Nephron (organoid): Measurements from ENCODE around the gene TOM1.

Source experiments
- H3K27ac Mint-ChIP-seq, 3 experiments: 2 replicates each; pipeline ENCODE4 v1.8.0; 2020; ENCODE audit warnings: mixed read lengths in 3 of 3, mild to moderate bottlenecking in 2 of 3, moderate library complexity in 1 of 3
- H3K27me3 Mint-ChIP-seq: 2 replicates; pipeline ENCODE4 v1.8.0; 2021; ENCODE audit warnings: low read depth, mild to moderate bottlenecking, moderate library complexity, mixed read lengths
- H3K36me3 Mint-ChIP-seq: 2 replicates; pipeline ENCODE4 v1.8.0; 2020; ENCODE audit warnings: low read depth, mixed read lengths
- H3K4me1 Mint-ChIP-seq: 2 replicates; pipeline ENCODE4 v1.8.0; 2020; ENCODE audit warnings: mixed read lengths
- H3K4me3 Mint-ChIP-seq, 3 experiments: 2 replicates each; pipeline ENCODE4 v1.8.0; 2020; ENCODE audit warnings: mild to moderate bottlenecking in 3 of 3, mixed read lengths in 3 of 3, moderate library complexity in 2 of 3
- H3K9me3 Mint-ChIP-seq: 2 replicates; pipeline ENCODE4 v1.8.0; 2020; ENCODE audit warnings: mixed read lengths
- TF ChIP-seq, protein P1 (sequence below), 3 experiments: fragments of 200-600 bp; sonication (generic); IDR thresholded peaks; one replicate each; pipeline ENCODE4 v1.5.0; 2021; ENCODE audit warnings: antibody characterized with exemption in 3 of 3; ENCODE audit not compliant: unreplicated experiment in 3 of 3

TOM1 gene

DNA sequence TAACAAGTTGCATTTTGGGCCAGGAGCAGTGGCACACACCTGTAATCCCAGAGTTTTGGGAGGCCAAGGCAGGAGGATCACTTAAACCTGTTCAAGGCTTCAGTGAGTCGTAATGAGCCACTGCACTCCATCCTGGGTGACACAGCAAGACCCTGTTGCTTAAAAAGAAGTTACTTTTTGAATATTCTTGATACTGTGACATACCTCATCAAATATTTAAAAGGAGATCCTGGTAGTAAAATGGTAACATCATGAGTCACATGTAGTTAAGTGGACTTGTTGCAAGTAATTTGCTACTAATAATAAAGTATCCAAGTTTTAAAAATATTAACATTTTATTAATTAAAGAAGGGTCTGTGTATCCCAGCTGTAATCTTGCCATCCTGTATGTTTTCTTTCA is 24.1 kb upstream of the TOM1 start:
- Mint-ChIP-seq H3K36me3 (peaks cover 63% of the 10 kb centered on the region), H3K27me3 (no peaks in the 10 kb centered on the region), H3K4me1 (no peaks in the 10 kb centered on the region), H3K27ac (no peak overlapping the region), H3K4me3 (no peak overlapping the region), H3K9me3 (no peaks in the 10 kb centered on the region)
- TF ChIP-seq, protein P1, sequence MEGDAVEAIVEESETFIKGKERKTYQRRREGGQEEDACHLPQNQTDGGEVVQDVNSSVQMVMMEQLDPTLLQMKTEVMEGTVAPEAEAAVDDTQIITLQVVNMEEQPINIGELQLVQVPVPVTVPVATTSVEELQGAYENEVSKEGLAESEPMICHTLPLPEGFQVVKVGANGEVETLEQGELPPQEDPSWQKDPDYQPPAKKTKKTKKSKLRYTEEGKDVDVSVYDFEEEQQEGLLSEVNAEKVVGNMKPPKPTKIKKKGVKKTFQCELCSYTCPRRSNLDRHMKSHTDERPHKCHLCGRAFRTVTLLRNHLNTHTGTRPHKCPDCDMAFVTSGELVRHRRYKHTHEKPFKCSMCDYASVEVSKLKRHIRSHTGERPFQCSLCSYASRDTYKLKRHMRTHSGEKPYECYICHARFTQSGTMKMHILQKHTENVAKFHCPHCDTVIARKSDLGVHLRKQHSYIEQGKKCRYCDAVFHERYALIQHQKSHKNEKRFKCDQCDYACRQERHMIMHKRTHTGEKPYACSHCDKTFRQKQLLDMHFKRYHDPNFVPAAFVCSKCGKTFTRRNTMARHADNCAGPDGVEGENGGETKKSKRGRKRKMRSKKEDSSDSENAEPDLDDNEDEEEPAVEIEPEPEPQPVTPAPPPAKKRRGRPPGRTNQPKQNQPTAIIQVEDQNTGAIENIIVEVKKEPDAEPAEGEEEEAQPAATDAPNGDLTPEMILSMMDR (IDR thresholded peaks at IDR 0.05; ENCODE audit: unreplicated experiment in 3 of 3), result no peak

DNA sequence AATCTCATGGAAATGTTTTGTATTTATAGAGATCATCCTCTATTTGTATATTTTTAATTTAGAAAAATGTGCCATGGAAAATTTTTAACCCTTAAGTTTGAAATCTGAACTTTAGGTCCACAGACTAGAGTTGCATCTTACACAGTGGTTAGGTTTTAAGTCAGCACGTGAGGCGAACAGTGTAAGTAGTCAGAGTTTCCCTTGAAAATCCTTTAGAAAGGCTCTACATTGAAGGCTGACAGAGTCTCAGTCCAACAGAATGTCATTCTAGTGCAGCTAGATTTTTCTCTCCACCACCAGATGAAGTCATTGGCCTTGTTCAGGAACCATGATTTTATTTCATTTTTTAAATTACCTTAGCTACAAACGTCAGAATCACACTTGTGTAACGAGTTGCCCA is 23.7 kb upstream of the TOM1 start:
- H3K4me3 Mint-ChIP-seq, result no peak overlapping the region
- H3K9me3 Mint-ChIP-seq, result no peaks in the 10 kb centered on the region
- H3K36me3 Mint-ChIP-seq, result peaks cover 66% of the 10 kb centered on the region
- H3K4me1 Mint-ChIP-seq, result no peaks in the 10 kb centered on the region
- TF ChIP-seq, protein P1 (IDR thresholded peaks at IDR 0.05; ENCODE audit: unreplicated experiment in 3 of 3), result no peak
- no peak overlapping the region for H3K27ac Mint-ChIP-seq
- H3K27me3 Mint-ChIP-seq, result no peaks in the 10 kb centered on the region

DNA sequence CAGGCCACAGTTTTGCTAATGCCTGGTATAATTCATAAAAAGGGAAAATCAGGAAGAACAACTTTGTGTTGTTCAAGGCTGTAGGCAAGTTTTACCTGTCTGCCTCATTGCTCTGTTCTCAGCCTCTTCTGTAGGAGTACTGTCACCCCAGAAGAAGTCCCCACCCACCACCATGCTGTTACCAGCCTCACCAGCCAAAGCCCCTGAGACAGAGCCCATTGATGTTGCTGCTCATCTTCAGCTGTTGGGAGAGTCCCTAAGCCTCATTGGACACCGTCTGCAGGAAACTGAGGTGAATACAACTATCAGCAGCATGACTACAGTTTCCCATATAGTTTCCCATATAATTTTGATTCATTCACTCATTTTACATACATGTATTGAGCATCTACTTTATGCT is 11.6 kb upstream of the TOM1 start:
- Mint-ChIP-seq H3K27ac (no peak overlapping the region), H3K4me3 (no peak overlapping the region), H3K9me3 (no peaks in the 10 kb centered on the region), H3K4me1 (no peaks in the 10 kb centered on the region), H3K27me3 (no peaks in the 10 kb centered on the region), H3K36me3 (peaks cover 59% of the 10 kb centered on the region)
- TF ChIP-seq, protein P1 (IDR thresholded peaks at IDR 0.05; ENCODE audit: unreplicated experiment in 3 of 3), result no peak

DNA sequence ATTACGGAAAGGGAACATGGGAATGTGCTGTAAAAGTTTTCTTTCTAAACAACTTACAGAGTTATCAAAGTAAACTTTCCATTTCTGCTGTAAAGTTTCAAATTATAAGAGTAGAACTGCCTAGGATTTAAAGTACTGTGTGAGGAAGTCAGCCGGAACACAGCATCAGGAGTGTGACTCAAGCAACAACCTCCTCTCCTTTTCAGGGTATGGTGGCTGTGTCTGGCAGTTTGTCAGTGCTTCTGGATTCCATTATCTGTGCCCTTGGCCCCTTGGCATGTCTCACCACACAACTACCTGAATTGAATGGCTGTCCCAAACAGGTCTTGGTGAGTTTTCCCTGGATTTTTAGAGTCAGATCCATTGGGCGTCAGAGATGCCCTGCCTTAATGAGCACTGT is 6.9 kb upstream of the TOM1 start:
- Mint-ChIP-seq H3K27me3 (no peaks in the 10 kb centered on the region), H3K36me3 (peaks cover 52% of the 10 kb centered on the region), H3K9me3 (no peaks in the 10 kb centered on the region), H3K27ac (no peak overlapping the region), H3K4me1 (no peaks in the 10 kb centered on the region), H3K4me3 (no peak overlapping the region)
- TF ChIP-seq, protein P1 (IDR thresholded peaks at IDR 0.05; ENCODE audit: unreplicated experiment in 3 of 3), result no peak

DNA sequence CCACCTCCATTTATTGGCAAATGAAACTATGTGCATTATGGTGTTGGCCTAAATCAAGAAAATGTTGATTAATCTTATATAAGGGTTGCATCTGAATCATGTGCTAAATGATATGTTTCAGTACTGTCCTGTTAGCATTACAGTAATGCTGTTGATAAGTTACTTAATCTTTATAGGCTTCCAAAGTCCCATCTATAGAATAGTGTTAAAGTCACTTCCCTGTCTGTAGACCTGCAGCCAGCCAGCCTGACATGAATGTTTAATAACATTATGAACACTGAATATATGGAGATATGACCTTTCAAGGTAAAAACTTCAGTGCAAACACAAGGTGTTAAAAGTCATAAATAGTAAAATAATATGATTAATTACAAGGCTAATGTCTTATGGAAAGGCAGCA is 3.6 kb upstream of the TOM1 start:
- no peaks in the 10 kb centered on the region for H3K9me3 Mint-ChIP-seq

DNA sequence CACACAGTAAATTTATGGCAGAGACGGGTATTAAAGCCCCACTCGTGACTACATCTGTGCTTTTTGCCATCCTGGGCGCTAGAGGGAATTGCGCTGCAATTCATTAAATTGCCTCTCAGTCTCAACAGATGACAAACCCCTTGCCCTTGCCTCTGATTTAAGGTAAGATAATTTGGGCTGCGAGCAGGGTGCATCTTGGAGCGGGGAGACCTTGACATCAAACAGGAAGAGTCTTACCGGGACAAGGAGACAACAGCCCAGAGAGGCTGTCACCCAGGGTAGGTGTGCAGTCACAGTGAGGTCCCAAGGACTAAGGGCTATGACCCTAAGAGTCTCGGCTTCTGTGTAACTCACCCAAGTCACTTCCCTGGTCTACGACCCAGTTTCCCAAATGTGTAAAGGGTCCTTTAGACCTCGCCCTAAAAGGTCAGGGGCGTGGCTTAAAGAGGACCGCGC is 449 bp upstream of the TOM1 start:
- peaks cover 19% of the 10 kb centered on the region for H3K36me3 Mint-ChIP-seq
- H3K4me1 Mint-ChIP-seq, result peaks cover 19% of the 10 kb centered on the region
- H3K27ac Mint-ChIP-seq, result peak overlapping the region; percentile 83 to 94 (median 93)
- H3K9me3 Mint-ChIP-seq, result no peaks in the 10 kb centered on the region
- TF ChIP-seq, protein P1 (IDR thresholded peaks at IDR 0.05; ENCODE audit: unreplicated experiment in 3 of 3), result no peak
- H3K27me3 Mint-ChIP-seq, result peaks cover 4% of the 10 kb centered on the region
- H3K4me3 Mint-ChIP-seq, result peak overlapping the region; percentile 88 to 96 (median 94)

More for the DNA sequence above, 3.6 kb upstream of the TOM1 start:
- Mint-ChIP-seq H3K36me3 (peaks cover 33% of the 10 kb centered on the region), H3K4me3 (no peak overlapping the region), H3K4me1 (peaks cover 5% of the 10 kb centered on the region), H3K27ac (no peak overlapping the region), H3K27me3 (no peaks in the 10 kb centered on the region)
- TF ChIP-seq, protein P1 (IDR thresholded peaks at IDR 0.05; ENCODE audit: unreplicated experiment in 3 of 3), result no peak
